GM21390 (cell line): ENCODE results near the gene MRC1.
A peak's percentile ranks its signal among the peaks of the same experiment; 100 is the strongest.

Source experiments
- ATAC-seq: cut with Tn5 transposase; IDR thresholded peaks from one replicate; pipeline ENCODE4 v1.9.1; 2021; ENCODE audit not compliant: unreplicated experiment

Gene MRC1

GRCh38 chr10:17842641-17843040, 33.5 kb downstream of the MRC1 start:
- no peak for ATAC-seq

- no peak for ATAC-seq
Observed at GRCh38 chr10:17847585-17848296, 38.6 kb downstream of the MRC1 start.

GRCh38 chr10:17848646-17849045, 39.5 kb downstream of the MRC1 start:
- ATAC-seq: no peak

GRCh38 chr10:17850501-17850900, 41.4 kb downstream of the MRC1 start:
- no peak for ATAC-seq

GRCh38 chr10:17851611-17852010, 42.5 kb downstream of the MRC1 start:
- ATAC-seq: no peak

- peak; percentile 46 for ATAC-seq
Observed at GRCh38 chr10:17854044-17854652, 45.0 kb downstream of the MRC1 start.

GRCh38 chr10:17857040-17857439, 47.9 kb downstream of the MRC1 start:
- no peak for ATAC-seq

GRCh38 chr10:17859492-17860156, 50.5 kb downstream of the MRC1 start:
- no peak for ATAC-seq

- ATAC-seq: no peak
Observed at GRCh38 chr10:17861760-17862159, 52.6 kb downstream of the MRC1 start.

- no peak for ATAC-seq
Observed at GRCh38 chr10:17865351-17865750, 56.2 kb downstream of the MRC1 start.

- ATAC-seq: no peak
Observed at GRCh38 chr10:17866346-17866745, 57.2 kb downstream of the MRC1 start.

GRCh38 chr10:17867056-17867455, 57.9 kb downstream of the MRC1 start:
- no peak for ATAC-seq

- ATAC-seq: no peak
Observed at GRCh38 chr10:17871036-17871435, 61.9 kb downstream of the MRC1 start.

GRCh38 chr10:17872191-17873091, 63.3 kb downstream of the MRC1 start:
- ATAC-seq: no peak

GRCh38 chr10:17873946-17874345, 64.8 kb downstream of the MRC1 start:
- no peak for ATAC-seq

GRCh38 chr10:17877121-17877520, 68.0 kb downstream of the MRC1 start:
- ATAC-seq: no peak

GRCh38 chr10:17878896-17879295, 69.7 kb downstream of the MRC1 start:
- no peak for ATAC-seq

- no peak for ATAC-seq
Observed at GRCh38 chr10:17880601-17881000, 71.5 kb downstream of the MRC1 start.

- no peak for ATAC-seq
Observed at GRCh38 chr10:17882557-17882956, 73.4 kb downstream of the MRC1 start.

GRCh38 chr10:17883621-17884020, 74.5 kb downstream of the MRC1 start:
- ATAC-seq: no peak

GRCh38 chr10:17888189-17888588, 79.0 kb downstream of the MRC1 start:
- ATAC-seq: no peak
